Neural cell (in vitro differentiated cells): Measurements from ENCODE around the gene SLIT3. TPM values are rescaled to one million over a fixed set of nuclear protein-coding genes. Genes with fewer than 3 reads are reported as not detected.

ENCODE experiments used
- H2AFZ ChIP-seq: fragments of 200-600, 300-800 bp; sonication (generic), shearing (Covaris generic); 2 replicates; pipeline ENCODE4 v1.6.0; 2014; ENCODE audit warnings: low read depth, mild to moderate bottlenecking, antibody characterized with exemption, low read length, moderate library complexity
- H3F3A ChIP-seq: fragments of 200-600 bp; shearing (Covaris generic); 2 replicates; pipeline ENCODE4 v1.6.1; 2016; ENCODE audit warnings: mild to moderate bottlenecking, moderate library complexity, mixed read lengths, antibody characterized with exemption, low read length; ENCODE audit not compliant: insufficient read depth, poor library complexity, severe bottlenecking
- H3K27ac ChIP-seq: fragments of 200-600, 300-800 bp; sonication (generic), shearing (Covaris generic); 2 replicates; pipeline ENCODE4 v1.5.1; 2014; ENCODE audit warnings: mild to moderate bottlenecking, low read length, moderate library complexity
- H3K27me3 ChIP-seq: fragments of 300-800, 200-600 bp; sonication (generic), shearing (Covaris generic); 2 replicates; pipeline ENCODE4 v1.6.0; 2014; ENCODE audit warnings: mild to moderate bottlenecking, low read depth, low read length, moderate library complexity; ENCODE audit not compliant: insufficient read depth
- H3K36me3 ChIP-seq: fragments of 300-800, 200-600 bp; sonication (generic), shearing (Covaris generic); 2 replicates; pipeline ENCODE4 v1.5.1; 2014; ENCODE audit warnings: mild to moderate bottlenecking, antibody characterized with exemption, low read length, moderate library complexity; ENCODE audit not compliant: insufficient read depth
- H3K4me2 ChIP-seq: fragments of 300-800, 200-600 bp; sonication (generic), shearing (Covaris generic); 2 replicates; pipeline ENCODE4 v1.6.0; 2014; ENCODE audit warnings: mild to moderate bottlenecking, low read length
- H3K4me3 ChIP-seq: fragments of 300-800, 200-600 bp; sonication (generic), shearing (Covaris generic); 2 replicates; pipeline ENCODE4 v1.5.1; 2014; ENCODE audit warnings: mild to moderate bottlenecking, low read length, moderate library complexity
- H3K79me2 ChIP-seq: fragments of 200-600 bp; shearing (Covaris generic); replicated peaks from 2 replicates; pipeline ENCODE4 v1.6.0; 2014; ENCODE audit warnings: mild to moderate bottlenecking, low read length, moderate library complexity; ENCODE audit not compliant: insufficient read depth
- H3K9ac ChIP-seq: fragments of 300-800, 200-600 bp; sonication (generic), shearing (Covaris generic); 2 replicates; pipeline ENCODE4 v1.6.1; 2016; ENCODE audit warnings: mild to moderate bottlenecking, low read length, mixed read lengths
- H3K9me2 ChIP-seq: fragments of 200-600 bp; shearing (Covaris generic); 2 replicates; pipeline ENCODE4 v1.6.1; 2016; ENCODE audit warnings: mild to moderate bottlenecking, low read length, mixed read lengths; ENCODE audit not compliant: insufficient read depth
- H3K9me3 ChIP-seq: fragments of 200-600, 300-800 bp; sonication (generic), shearing (Covaris generic); 2 replicates; pipeline ENCODE4 v1.6.1; 2016; ENCODE audit warnings: mild to moderate bottlenecking, mixed run types, low read length, moderate library complexity, mixed read lengths
- H4K20me1 ChIP-seq: fragments of 200-600 bp; shearing (Covaris generic); 2 replicates; pipeline ENCODE4 v1.6.1; 2016; ENCODE audit warnings: mild to moderate bottlenecking, mixed run types; ENCODE audit not compliant: insufficient read depth
- CTCF ChIP-seq: fragments of 450-650 bp; IDR thresholded peaks from 2 replicates; pipeline ENCODE4 v1.5.1; 2014; ENCODE audit warnings: antibody characterized with exemption, mild to moderate bottlenecking, moderate library complexity; ENCODE audit not compliant: poor library complexity, severe bottlenecking
- EP300 ChIP-seq: fragments of 450-650 bp; conservative IDR thresholded peaks from 2 replicates; pipeline ENCODE4 v1.6.1; 2014; ENCODE audit warnings: antibody characterized with exemption, mild to moderate bottlenecking, moderate library complexity; ENCODE audit not compliant: poor library complexity, severe bottlenecking
- EZH2 ChIP-seq: fragments of 200-600, 300-800 bp; shearing (Covaris generic), sonication (generic); IDR thresholded peaks from 2 replicates; pipeline ENCODE4 v1.6.1; 2014; ENCODE audit warnings: antibody characterized with exemption, low read length, borderline replicate concordance, mild to moderate bottlenecking; ENCODE audit not compliant: insufficient read depth, poor library complexity, severe bottlenecking
- MXI1 ChIP-seq: fragments of 450-650 bp; conservative IDR thresholded peaks from 2 replicates; pipeline ENCODE4 v1.6.1; 2014; ENCODE audit warnings: antibody characterized with exemption, mild to moderate bottlenecking; ENCODE audit not compliant: poor library complexity, severe bottlenecking
- POLR2AphosphoS5 ChIP-seq: IDR thresholded peaks from 2 replicates; pipeline ENCODE4 v1.6.1; 2012
- RAD21 ChIP-seq: fragments of 450-650 bp; conservative IDR thresholded peaks from 2 replicates; pipeline ENCODE4 v1.6.1; 2014; ENCODE audit warnings: antibody characterized with exemption, mild to moderate bottlenecking, moderate library complexity
- REST ChIP-seq: IDR thresholded peaks from 2 replicates; pipeline ENCODE4 v1.6.1; 2012; ENCODE audit warnings: borderline replicate concordance
- SMC3 ChIP-seq: fragments of 450-650 bp; conservative IDR thresholded peaks from 2 replicates; pipeline ENCODE4 v1.6.1; 2014; ENCODE audit warnings: antibody characterized with exemption, mild to moderate bottlenecking, moderate library complexity; ENCODE audit not compliant: poor library complexity
- TAF1 ChIP-seq: IDR thresholded peaks from 2 replicates; pipeline ENCODE4 v1.6.1; 2012; ENCODE audit warnings: low read depth
- polyA plus RNA-seq: library from polyadenylated mRNA; depleted of rRNA; stranded (reverse); fragments of >200 nt; gene quantifications from 2 replicates; pipeline ENCODE4 v1.2.3, GENCODE V29; 2014

Gene SLIT3
- polyA plus RNA-seq, 1 donor from 2014 or later = 1.2 TPM

- Histone ChIP-seq H3F3A (no peaks in the 10 kb centered on the region), H3K9ac (no peak overlapping the region), H3K9me3 (no peaks in the 10 kb centered on the region), H3K27me3 (peaks cover 4% of the 10 kb centered on the region), H3K27ac (no peak overlapping the region), H3K9me2 (no peaks in the 10 kb centered on the region), H3K79me2 (no peaks in the 10 kb centered on the region), H4K20me1 (no peaks in the 10 kb centered on the region), H2AFZ (no peak overlapping the region), H3K4me3 (no peak overlapping the region), H3K36me3 (no peaks in the 10 kb centered on the region), H3K4me2 (no peak overlapping the region)
- TF ChIP-seq EZH2 = no peak
These were observed 368.3 kb downstream of the SLIT3 start for GRCh38 chr5:168932400-168933189.

GRCh38 chr5:168931638-168932345 lies 369.1 kb downstream of the SLIT3 start:
- H4K20me1 ChIP-seq = no peaks in the 10 kb centered on the region
- H3K9me3 ChIP-seq = no peaks in the 10 kb centered on the region
- H3K27me3 ChIP-seq = no peaks in the 10 kb centered on the region
- no peak overlapping the region for H3K9ac ChIP-seq
- H3K9me2 ChIP-seq = no peaks in the 10 kb centered on the region
- H3K79me2 ChIP-seq = no peaks in the 10 kb centered on the region
- no peak overlapping the region for H3K27ac ChIP-seq
- H3K4me3 ChIP-seq = no peak overlapping the region
- TF ChIP-seq POLR2AphosphoS5 (no peak), CTCF (no peak), EP300 (no peak), RAD21 (no peak), SMC3 (no peak), TAF1 (no peak), REST (no peak), EZH2 (no peak), MXI1 (no peak)
- H3K36me3 ChIP-seq = no peaks in the 10 kb centered on the region
- H3K4me2 ChIP-seq = no peak overlapping the region
- no peak overlapping the region for H2AFZ ChIP-seq
- H3F3A ChIP-seq = no peaks in the 10 kb centered on the region
